Measurements from ENCODE around the gene RBFOX2. TPM values are rescaled to one million over a fixed set of nuclear protein-coding genes. Genes with fewer than 3 reads are reported as not detected.

The RBFOX2 gene
- total and polyA plus RNA-seq, 4 donors, result 139 to 178 (median 153) TPM

- no peak overlapping the region for H3K4me3 ChIP-seq (ENCODE audit: low read depth, low read length)
- no peak for DNase-seq (ENCODE audit: low read depth in 4 of 6, low spot score in 6 of 6)
- WGBS (ENCODE audit: insufficient coverage), result 88% methylated on average over 10 of the region's 13 CpGs
- H3K27ac ChIP-seq (ENCODE audit: low read depth, low read length), result no peak overlapping the region
- no peaks in the 10 kb centered on the region for H3K27me3 ChIP-seq (ENCODE audit: control insufficient read depth, insufficient read depth, low read length)
- H3K36me3 ChIP-seq (ENCODE audit: control insufficient read depth, insufficient read depth, low read length), result peaks cover 4% of the 10 kb centered on the region
- H3K9me3 ChIP-seq (ENCODE audit: control insufficient read depth, insufficient read depth, low read length), result no peaks in the 10 kb centered on the region
- H3K4me1 ChIP-seq (ENCODE audit: control insufficient read depth, insufficient read depth, low read length), result no peaks in the 10 kb centered on the region
Observed at GRCh38 chr22:35872451-35872850, 156.2 kb downstream of the RBFOX2 start.

DNA sequence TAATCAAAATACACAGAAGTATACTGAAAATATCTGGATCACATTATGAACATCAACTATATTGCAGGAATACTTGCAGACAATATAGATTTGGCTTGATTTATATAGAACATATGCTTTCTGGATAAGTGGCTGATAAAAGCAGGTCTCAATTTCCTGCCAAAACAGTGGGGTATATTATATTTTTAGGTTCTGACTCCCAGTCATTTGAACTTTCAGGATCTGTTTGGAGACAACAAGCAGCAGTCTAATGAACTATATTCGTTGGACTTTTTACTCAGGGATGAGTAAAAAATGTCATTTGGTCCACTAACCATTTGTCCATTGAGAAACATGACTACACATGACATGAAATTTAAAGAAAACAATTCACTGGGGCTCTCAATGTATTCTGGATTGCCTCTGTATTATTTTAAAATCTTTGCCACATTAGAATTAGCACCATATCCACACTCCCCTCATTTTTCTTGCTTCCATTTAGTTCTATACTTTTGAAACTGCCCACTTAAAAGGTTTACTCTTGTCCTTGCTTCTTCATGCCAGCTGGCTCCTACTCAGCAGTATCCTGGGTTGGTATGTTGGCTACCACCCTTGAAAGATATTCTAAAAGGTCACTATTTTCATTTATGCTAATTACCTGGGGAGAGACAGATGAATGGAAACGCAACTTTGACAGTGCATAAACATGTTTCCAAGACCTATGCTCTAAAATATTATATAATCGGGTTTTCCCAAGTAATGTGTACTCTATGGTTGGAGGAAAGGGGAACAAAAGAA is 157.9 kb downstream of the RBFOX2 start:
- H3K4me3 ChIP-seq (ENCODE audit: low read depth, low read length), result no peak overlapping the region
- no peaks in the 10 kb centered on the region for H3K27me3 ChIP-seq (ENCODE audit: control insufficient read depth, insufficient read depth, low read length)
- H3K4me1 ChIP-seq (ENCODE audit: control insufficient read depth, insufficient read depth, low read length), result peaks cover 2% of the 10 kb centered on the region
- no peak overlapping the region for H3K27ac ChIP-seq (ENCODE audit: low read depth, low read length)
- H3K36me3 ChIP-seq (ENCODE audit: control insufficient read depth, insufficient read depth, low read length), result peaks cover 4% of the 10 kb centered on the region
- whole genome bisulfite sequencing (ENCODE audit: insufficient coverage), result no CpG with 5 or more reads among the region's 3 CpGs
- H3K9me3 ChIP-seq (ENCODE audit: control insufficient read depth, insufficient read depth, low read length), result no peaks in the 10 kb centered on the region
- no peak for DNase-seq (ENCODE audit: low read depth in 4 of 6, low spot score in 6 of 6)

DNA sequence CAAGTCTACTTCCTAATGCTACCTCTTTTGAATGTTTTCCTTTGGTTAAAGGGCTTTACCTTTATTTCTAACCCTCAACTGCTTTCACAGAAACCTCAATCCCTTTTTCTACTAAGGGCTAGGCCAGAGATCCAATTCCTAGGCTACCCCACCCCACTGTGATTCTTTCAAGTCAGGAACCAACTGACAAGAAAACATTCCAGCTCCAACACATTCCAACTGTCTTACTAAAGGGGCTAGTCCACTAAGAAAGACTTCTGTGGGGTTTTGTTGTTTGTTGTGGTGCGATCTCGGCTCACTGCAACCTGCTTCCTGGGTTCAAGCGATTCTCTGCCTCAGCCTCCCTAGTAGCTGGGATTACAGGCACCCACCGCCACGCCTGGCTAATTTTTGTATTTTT is 159.7 kb downstream of the RBFOX2 start:
- no peak overlapping the region for H3K27ac ChIP-seq (ENCODE audit: low read depth, low read length)
- H3K36me3 ChIP-seq (ENCODE audit: control insufficient read depth, insufficient read depth, low read length), result peaks cover 4% of the 10 kb centered on the region
- H3K9me3 ChIP-seq (ENCODE audit: control insufficient read depth, insufficient read depth, low read length), result no peaks in the 10 kb centered on the region
- DNase-seq (ENCODE audit: low read depth in 4 of 6, low spot score in 6 of 6), result no peak
- no CpG with 5 or more reads among the region's 5 CpGs for WGBS (ENCODE audit: insufficient coverage)
- no peaks in the 10 kb centered on the region for H3K27me3 ChIP-seq (ENCODE audit: control insufficient read depth, insufficient read depth, low read length)
- no peak overlapping the region for H3K4me3 ChIP-seq (ENCODE audit: low read depth, low read length)
- H3K4me1 ChIP-seq (ENCODE audit: control insufficient read depth, insufficient read depth, low read length), result peaks cover 2% of the 10 kb centered on the region

DNA sequence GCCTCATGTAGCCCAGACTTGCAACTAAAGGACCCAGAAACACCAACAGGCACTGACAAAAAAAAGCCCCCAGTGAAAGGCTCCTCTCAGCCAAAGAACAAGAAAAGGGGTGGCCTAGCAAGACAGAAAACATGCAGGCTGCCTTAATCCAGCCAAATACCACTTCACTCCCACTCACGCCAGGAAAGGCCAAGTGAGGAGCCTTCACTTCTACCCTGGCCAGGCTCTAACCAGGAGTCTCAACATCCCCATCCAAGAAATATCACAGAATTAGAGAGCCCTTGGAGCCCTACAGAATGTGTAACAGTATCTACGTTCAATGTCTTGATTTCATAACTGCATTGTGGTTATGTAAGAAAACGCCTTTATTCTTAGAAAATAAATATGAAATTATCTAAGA is 162.0 kb downstream of the RBFOX2 start:
- 50% methylated on average over 1 of the region's 3 CpGs for WGBS (ENCODE audit: insufficient coverage)
- H3K4me3 ChIP-seq (ENCODE audit: low read depth, low read length), result no peak overlapping the region
- H3K4me1 ChIP-seq (ENCODE audit: control insufficient read depth, insufficient read depth, low read length), result peaks cover 2% of the 10 kb centered on the region
- no peaks in the 10 kb centered on the region for H3K36me3 ChIP-seq (ENCODE audit: control insufficient read depth, insufficient read depth, low read length)
- H3K9me3 ChIP-seq (ENCODE audit: control insufficient read depth, insufficient read depth, low read length), result no peaks in the 10 kb centered on the region
- DNase-seq (ENCODE audit: low read depth in 4 of 6, low spot score in 6 of 6), result peak in 1 of 6 donors; percentile 26
- no peak overlapping the region for H3K27ac ChIP-seq (ENCODE audit: low read depth, low read length)
- no peaks in the 10 kb centered on the region for H3K27me3 ChIP-seq (ENCODE audit: control insufficient read depth, insufficient read depth, low read length)

DNA sequence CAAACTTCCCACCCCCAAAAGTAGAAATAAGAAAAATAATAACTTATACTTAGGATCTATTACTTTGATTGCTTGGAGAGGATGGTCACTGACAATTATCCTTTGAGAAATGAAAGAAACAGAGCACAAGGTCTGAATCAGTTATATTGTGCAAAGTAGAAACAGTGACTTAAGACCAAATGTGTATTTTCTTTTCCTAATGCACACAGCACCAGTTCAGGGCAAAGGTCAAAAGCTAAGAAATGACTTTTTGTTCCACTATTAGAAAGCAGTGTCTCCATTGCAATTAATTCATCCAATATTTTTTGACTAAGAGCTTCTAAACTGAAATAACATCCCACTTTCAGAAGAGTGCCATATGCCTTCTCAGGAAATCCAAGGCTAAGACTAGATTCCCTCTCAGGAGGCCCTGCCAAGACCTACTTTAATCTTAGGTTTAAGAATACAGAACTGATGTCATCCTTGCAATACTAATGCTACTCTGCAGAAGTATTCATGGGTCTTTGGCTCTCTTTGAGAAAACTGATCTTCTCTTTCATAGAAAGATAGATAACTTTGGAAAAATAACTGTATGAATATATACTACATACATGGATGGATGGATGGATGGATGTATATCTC is 164.0 kb downstream of the RBFOX2 start:
- Histone ChIP-seq H3K9me3 (ENCODE audit: control insufficient read depth, insufficient read depth, low read length) (no peaks in the 10 kb centered on the region), H3K4me3 (ENCODE audit: low read depth, low read length) (no peak overlapping the region), H3K36me3 (ENCODE audit: control insufficient read depth, insufficient read depth, low read length) (no peaks in the 10 kb centered on the region), H3K27me3 (ENCODE audit: control insufficient read depth, insufficient read depth, low read length) (no peaks in the 10 kb centered on the region), H3K27ac (ENCODE audit: low read depth, low read length) (no peak overlapping the region), H3K4me1 (ENCODE audit: control insufficient read depth, insufficient read depth, low read length) (peaks cover 2% of the 10 kb centered on the region)
- no peak for DNase-seq (ENCODE audit: low read depth in 4 of 6, low spot score in 6 of 6)

GRCh38 chr22:35863432-35863831 is 165.2 kb downstream of the RBFOX2 start:
- Histone ChIP-seq H3K27ac (ENCODE audit: low read depth, low read length) (no peak overlapping the region), H3K4me3 (ENCODE audit: low read depth, low read length) (no peak overlapping the region), H3K27me3 (ENCODE audit: control insufficient read depth, insufficient read depth, low read length) (no peaks in the 10 kb centered on the region), H3K4me1 (ENCODE audit: control insufficient read depth, insufficient read depth, low read length) (peaks cover 2% of the 10 kb centered on the region), H3K36me3 (ENCODE audit: control insufficient read depth, insufficient read depth, low read length) (no peaks in the 10 kb centered on the region), H3K9me3 (ENCODE audit: control insufficient read depth, insufficient read depth, low read length) (no peaks in the 10 kb centered on the region)
- DNase-seq (ENCODE audit: low read depth in 4 of 6, low spot score in 6 of 6), result peak in 1 of 6 donors; percentile 45
- 77% methylated on average over 3 of the region's 5 CpGs for WGBS (ENCODE audit: insufficient coverage)

DNA sequence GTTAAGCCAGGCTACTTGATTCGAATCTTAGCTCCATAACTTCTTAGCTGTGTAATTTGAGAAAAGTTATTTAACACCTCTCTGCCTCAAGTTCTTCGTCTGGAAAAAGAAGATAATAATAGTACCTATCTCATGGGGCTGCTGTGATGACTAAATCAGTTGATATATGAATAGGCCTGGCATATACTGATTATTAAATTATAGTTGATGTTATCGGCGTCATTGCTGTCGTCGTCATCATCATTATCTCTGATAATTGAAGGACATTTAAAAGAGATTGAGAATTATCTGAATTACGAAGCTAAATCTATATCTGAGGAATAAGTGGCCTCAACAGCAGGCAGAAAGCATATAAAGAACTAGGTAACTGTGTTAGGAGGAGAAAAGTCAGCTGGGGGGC is 165.9 kb downstream of the RBFOX2 start:
- Histone ChIP-seq H3K27ac (ENCODE audit: low read depth, low read length) (no peak overlapping the region), H3K36me3 (ENCODE audit: control insufficient read depth, insufficient read depth, low read length) (no peaks in the 10 kb centered on the region), H3K9me3 (ENCODE audit: control insufficient read depth, insufficient read depth, low read length) (no peaks in the 10 kb centered on the region), H3K4me1 (ENCODE audit: control insufficient read depth, insufficient read depth, low read length) (peaks cover 2% of the 10 kb centered on the region), H3K4me3 (ENCODE audit: low read depth, low read length) (no peak overlapping the region), H3K27me3 (ENCODE audit: control insufficient read depth, insufficient read depth, low read length) (no peaks in the 10 kb centered on the region)
- DNase-seq (ENCODE audit: low read depth in 4 of 6, low spot score in 6 of 6), result no peak
- WGBS (ENCODE audit: insufficient coverage), result no CpG with 5 or more reads among the region's 7 CpGs

GRCh38 chr22:35861451-35861850 is 167.2 kb downstream of the RBFOX2 start:
- H3K4me1 ChIP-seq (ENCODE audit: control insufficient read depth, insufficient read depth, low read length), result no peaks in the 10 kb centered on the region
- no CpG with 5 or more reads among the region's 4 CpGs for WGBS (ENCODE audit: insufficient coverage)
- no peaks in the 10 kb centered on the region for H3K27me3 ChIP-seq (ENCODE audit: control insufficient read depth, insufficient read depth, low read length)
- H3K27ac ChIP-seq (ENCODE audit: low read depth, low read length), result no peak overlapping the region
- no peak for DNase-seq (ENCODE audit: low read depth in 4 of 6, low spot score in 6 of 6)
- H3K36me3 ChIP-seq (ENCODE audit: control insufficient read depth, insufficient read depth, low read length), result no peaks in the 10 kb centered on the region
- no peaks in the 10 kb centered on the region for H3K9me3 ChIP-seq (ENCODE audit: control insufficient read depth, insufficient read depth, low read length)
- H3K4me3 ChIP-seq (ENCODE audit: low read depth, low read length), result no peak overlapping the region

DNA sequence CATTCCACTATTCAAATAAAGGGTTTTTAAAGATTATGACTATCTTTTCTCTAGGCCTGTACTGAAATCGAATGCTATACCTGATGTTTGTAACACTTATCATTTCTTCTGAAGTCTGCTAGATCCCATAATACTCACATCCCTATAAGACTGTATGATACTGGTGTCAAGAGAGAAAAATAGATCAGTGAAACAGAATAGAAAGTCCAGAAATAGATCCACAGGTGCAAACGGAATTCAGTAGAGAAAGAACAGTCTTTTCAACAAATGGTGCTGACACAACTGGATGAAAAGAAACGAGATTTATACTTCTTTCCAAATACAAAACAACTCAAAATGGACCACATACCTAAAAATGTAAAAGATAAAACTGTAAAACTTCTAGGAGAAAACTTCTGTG is 167.8 kb downstream of the RBFOX2 start:
- H3K9me3 ChIP-seq (ENCODE audit: control insufficient read depth, insufficient read depth, low read length), result no peaks in the 10 kb centered on the region
- no peaks in the 10 kb centered on the region for H3K36me3 ChIP-seq (ENCODE audit: control insufficient read depth, insufficient read depth, low read length)
- no peak overlapping the region for H3K27ac ChIP-seq (ENCODE audit: low read depth, low read length)
- no peak for DNase-seq (ENCODE audit: low read depth in 4 of 6, low spot score in 6 of 6)
- WGBS (ENCODE audit: insufficient coverage), result no CpG with 5 or more reads among the region's 3 CpGs
- H3K4me3 ChIP-seq (ENCODE audit: low read depth, low read length), result no peak overlapping the region
- H3K27me3 ChIP-seq (ENCODE audit: control insufficient read depth, insufficient read depth, low read length), result no peaks in the 10 kb centered on the region
- no peaks in the 10 kb centered on the region for H3K4me1 ChIP-seq (ENCODE audit: control insufficient read depth, insufficient read depth, low read length)

DNA sequence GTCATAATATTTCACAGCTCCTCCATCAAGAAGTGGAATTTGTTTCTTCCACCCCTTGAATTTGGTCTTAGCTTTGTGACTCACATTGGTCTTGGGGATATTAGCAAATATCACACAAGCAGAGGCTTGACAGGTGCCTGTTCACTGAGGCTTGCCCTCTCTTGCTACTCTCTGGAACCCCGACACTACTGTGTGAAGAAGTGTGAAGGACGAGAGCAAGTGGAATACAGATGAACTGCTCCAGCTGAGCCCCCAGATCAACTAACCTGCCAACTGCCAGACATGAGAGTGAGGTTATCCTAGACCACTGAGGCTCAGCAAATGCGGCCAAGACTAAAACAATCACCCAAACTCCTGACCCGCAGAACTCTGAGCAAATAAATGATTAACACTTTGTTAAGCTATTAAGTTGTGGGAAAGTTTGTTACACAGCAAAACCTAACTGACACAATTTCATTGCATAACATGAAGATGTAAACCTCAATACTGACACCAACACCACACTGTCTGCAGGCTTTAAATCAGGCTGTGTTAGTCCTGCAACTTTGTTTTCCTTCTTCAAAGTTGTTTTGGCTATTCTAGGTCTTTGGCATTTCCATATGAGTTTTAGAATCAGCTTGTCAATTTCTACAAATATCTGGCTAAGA is 168.4 kb downstream of the RBFOX2 start:
- no peaks in the 10 kb centered on the region for H3K4me1 ChIP-seq (ENCODE audit: control insufficient read depth, insufficient read depth, low read length)
- H3K9me3 ChIP-seq (ENCODE audit: control insufficient read depth, insufficient read depth, low read length), result no peaks in the 10 kb centered on the region
- H3K36me3 ChIP-seq (ENCODE audit: control insufficient read depth, insufficient read depth, low read length), result no peaks in the 10 kb centered on the region
- no peaks in the 10 kb centered on the region for H3K27me3 ChIP-seq (ENCODE audit: control insufficient read depth, insufficient read depth, low read length)
- H3K4me3 ChIP-seq (ENCODE audit: low read depth, low read length), result no peak overlapping the region
- WGBS (ENCODE audit: insufficient coverage), result no CpG with 5 or more reads among the region's 4 CpGs
- no peak for DNase-seq (ENCODE audit: low read depth in 4 of 6, low spot score in 6 of 6)
- H3K27ac ChIP-seq (ENCODE audit: low read depth, low read length), result no peak overlapping the region
